Ascending aorta (tissue), 2 donors: ENCODE measurements around the gene CACNA2D1. TPM values are rescaled to one million over a fixed set of nuclear protein-coding genes. Genes with fewer than 3 reads are reported as not detected.

Experiments
- DNase-seq, 2 donors: peaks; one replicate each; pipeline ENCODE4 v3.0.0-alpha.2; 2019; ENCODE audit warnings: low spot score in 2 of 2
- H3K27ac ChIP-seq, 2 donors: fragments of 200-600 bp; sonication (generic); one replicate each; pipeline ENCODE4 v1.5.1; 2016 to 2017; ENCODE audit warnings: mild to moderate bottlenecking in 1 of 2
- H3K27me3 ChIP-seq: fragments of 200-600 bp; sonication (generic); one replicate; pipeline ENCODE4 v1.5.1; 2017
- H3K36me3 ChIP-seq, 2 donors: fragments of 200-600 bp; sonication (generic); one replicate each; pipeline ENCODE4 v1.5.1; 2016
- H3K4me1 ChIP-seq, 2 donors: fragments of 200-600 bp; sonication (generic); one replicate each; pipeline ENCODE4 v1.5.1; 2016 to 2017; ENCODE audit warnings: mild to moderate bottlenecking in 1 of 2
- H3K4me3 ChIP-seq, 2 donors: fragments of 200-600 bp; sonication (generic); one replicate each; pipeline ENCODE4 v1.5.1; 2016 to 2017; ENCODE audit warnings: mild to moderate bottlenecking in 1 of 2
- H3K9me3 ChIP-seq, 2 donors: fragments of 200-600 bp; sonication (generic); one replicate each; pipeline ENCODE4 v1.5.1; 2016
- CTCF ChIP-seq, 3 experiments: fragments of 200-600 bp in 2 of 3; fragments of 450-650 bp in 1 of 3; sonication (generic) in 2 of 3; IDR thresholded peaks; one replicate each; pipeline ENCODE4 v1.5.1; 2016 to 2019; ENCODE audit warnings: antibody characterized with exemption in 3 of 3, mild to moderate bottlenecking in 1 of 3, moderate library complexity in 1 of 3
- intact Hi-C: fragments of 100-400 bp; cut with DNase I; formaldehyde crosslinking; loops from one replicate; pipeline ENCODE4 v1.15.1; 2023
- total RNA-seq: library from RNA; depleted of rRNA; stranded (reverse); fragments of >200 nt; gene quantifications from one replicate; pipeline ENCODE4 v1.1.0, GENCODE V29; 2016

The CACNA2D1 gene
- total RNA-seq, 1 donor from 2014 or later = 17.3 TPM

- Histone ChIP-seq H3K36me3 (no peaks in the 10 kb centered on the region), H3K4me1 (no peaks in the 10 kb centered on the region), H3K27ac (no peak overlapping the region), H3K9me3 (no peaks in the 10 kb centered on the region), H3K27me3 (no peaks in the 10 kb centered on the region), H3K4me3 (no peak overlapping the region)
- DNase-seq = no peak
- TF ChIP-seq CTCF (IDR thresholded peaks at IDR 0.05) = no peak
- intact Hi-C loops = no loop called here
These were observed 45.6 kb downstream of the CACNA2D1 start for GRCh38 chr7:82397879-82398524.

GRCh38 chr7:82396343-82396742 lies 47.2 kb downstream of the CACNA2D1 start:
- Histone ChIP-seq H3K4me1 (no peaks in the 10 kb centered on the region), H3K4me3 (no peak overlapping the region), H3K27ac (no peak overlapping the region), H3K36me3 (no peaks in the 10 kb centered on the region), H3K27me3 (no peaks in the 10 kb centered on the region), H3K9me3 (no peaks in the 10 kb centered on the region)
- no peak for DNase-seq
- intact Hi-C loops = no loop called here
- TF ChIP-seq CTCF (IDR thresholded peaks at IDR 0.05) = no peak

GRCh38 chr7:82395147-82395546 lies 48.4 kb downstream of the CACNA2D1 start:
- H3K4me3 ChIP-seq = no peak overlapping the region
- no peaks in the 10 kb centered on the region for H3K27me3 ChIP-seq
- H3K36me3 ChIP-seq = no peaks in the 10 kb centered on the region
- intact Hi-C loops = no loop called here
- no peak for DNase-seq
- H3K27ac ChIP-seq = no peak overlapping the region
- no peaks in the 10 kb centered on the region for H3K4me1 ChIP-seq
- TF ChIP-seq CTCF (IDR thresholded peaks at IDR 0.05) = no peak
- no peaks in the 10 kb centered on the region for H3K9me3 ChIP-seq

GRCh38 chr7:82393840-82394220 lies 49.7 kb downstream of the CACNA2D1 start:
- DNase-seq = no peak
- Histone ChIP-seq H3K27ac (no peak overlapping the region), H3K36me3 (no peaks in the 10 kb centered on the region), H3K27me3 (no peaks in the 10 kb centered on the region), H3K9me3 (no peaks in the 10 kb centered on the region), H3K4me1 (no peaks in the 10 kb centered on the region), H3K4me3 (no peak overlapping the region)
- TF ChIP-seq CTCF (IDR thresholded peaks at IDR 0.05) = no peak
- intact Hi-C loops = no loop called here

- H3K27ac ChIP-seq = no peak overlapping the region
- TF ChIP-seq CTCF (IDR thresholded peaks at IDR 0.05) = no peak
- no peaks in the 10 kb centered on the region for H3K4me1 ChIP-seq
- no peaks in the 10 kb centered on the region for H3K27me3 ChIP-seq
- intact Hi-C loops = no loop called here
- H3K36me3 ChIP-seq = no peaks in the 10 kb centered on the region
- no peak overlapping the region for H3K4me3 ChIP-seq
- H3K9me3 ChIP-seq = no peaks in the 10 kb centered on the region
- DNase-seq = no peak
These were observed 50.3 kb downstream of the CACNA2D1 start for GRCh38 chr7:82393076-82393839.
